ENCODE data around the gene CDH15. TPM values are rescaled to one million over a fixed set of nuclear protein-coding genes. Genes with fewer than 3 reads are reported as not detected.

CDH15 gene
- polyA plus RNA-seq, 1 donor from 2014 or later = not detected

Other genes with a start within 250 kb of the CDH15 start
- 38.8 TPM for gene CBFA2T3, start 194.5 kb upstream of the CDH15 start, polyA plus RNA-seq
- 53.9 TPM for gene ACSF3, start 77.9 kb upstream of the CDH15 start, polyA plus RNA-seq
- not detected for gene SLC22A31, start 28.8 kb downstream of the CDH15 start, polyA plus RNA-seq
- 1.3 TPM for gene ZNF778, start 46.0 kb downstream of the CDH15 start, polyA plus RNA-seq